ENCODE results near the gene CGB8. TPM values are rescaled to one million over a fixed set of nuclear protein-coding genes. Genes with fewer than 3 reads are reported as not detected.

Gene CGB8
- total and polyA plus RNA-seq, 2 of the 4 experiments (the other 2 are of a cell fraction), result 0.48 TPM; not detected in 1

DNA sequence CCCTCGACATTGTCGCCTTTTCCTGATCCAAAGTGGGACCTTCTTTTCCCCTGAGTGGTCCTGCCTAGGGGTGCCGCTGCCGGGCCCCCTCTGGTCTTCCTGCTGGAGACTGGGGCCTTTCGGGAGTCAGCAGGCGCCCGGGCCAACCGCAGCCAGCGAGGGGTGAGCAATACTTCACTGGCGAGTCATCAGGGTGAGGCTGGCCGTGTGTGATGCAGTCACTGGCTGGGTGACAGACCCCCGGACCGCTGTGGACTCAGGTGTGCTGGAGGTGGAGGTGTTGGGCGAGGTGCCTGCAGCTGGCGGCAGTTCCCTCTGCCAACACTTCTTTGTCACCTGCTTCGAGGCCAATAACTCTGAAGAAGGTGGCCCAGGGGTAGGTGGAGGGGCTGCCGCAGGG is 6.7 kb downstream of the CGB8 start:
- H3K9me1 ChIP-seq (ENCODE audit: insufficient read depth, low read length), result no peaks in the 10 kb centered on the region
- H3K79me1 ChIP-seq (ENCODE audit: low read depth in 1 of 2, low read length in 2 of 2), result no peaks in the 10 kb centered on the region
- no peak for TF ChIP-seq SMC3 (IDR thresholded peaks at IDR 0.05; ENCODE audit: low read depth, low read length)
- no peak for TF ChIP-seq RAD21 (IDR thresholded peaks at IDR 0.05; ENCODE audit: low read length)
- TF ChIP-seq MXI1 (IDR thresholded peaks at IDR 0.05; ENCODE audit: borderline replicate concordance, low read depth, low read length), result no peak
- no peak for TF ChIP-seq RFX5 (IDR thresholded peaks at IDR 0.05; ENCODE audit: low read depth, low read length)
- no peak for TF ChIP-seq MAFK (IDR thresholded peaks at IDR 0.05; ENCODE audit: low read depth, low read length)
- no peak for TF ChIP-seq CHD1 (IDR thresholded peaks at IDR 0.05; ENCODE audit: low read depth, low read length)
- TF ChIP-seq CTCF (conservative IDR thresholded peaks at IDR 0.05; ENCODE audit: low read depth, low read length), result no peak
- no peak for TF ChIP-seq RCOR1 (IDR thresholded peaks at IDR 0.05; ENCODE audit: insufficient replicate concordance, low read length)
- TF ChIP-seq BHLHE40 (IDR thresholded peaks at IDR 0.05; ENCODE audit: low read depth, low read length), result no peak
- no peak for TF ChIP-seq NFE2L2 (IDR thresholded peaks at IDR 0.05; ENCODE audit: low read depth, low read length)
- no peak for TF ChIP-seq POLR2A (IDR thresholded peaks at IDR 0.05; ENCODE audit: low read depth, low read length)
- no peak overlapping the region for H3K27ac ChIP-seq (ENCODE audit: insufficient read depth, low read length)
- no peaks in the 10 kb centered on the region for H4K20me1 ChIP-seq (ENCODE audit: insufficient read depth, low read length)
- H2AK9ac ChIP-seq (replicated peaks; ENCODE audit: low read depth, low read length, poor library complexity), result no peak overlapping the region
- POLR2A ChIA-PET (ENCODE audit: unreplicated experiment), result no interaction called here
- no peaks in the 10 kb centered on the region for H3K27me3 ChIP-seq (ENCODE audit: control insufficient read depth, insufficient read depth, low read length)
- no peak overlapping the region for H3K4me2 ChIP-seq (ENCODE audit: low read depth, low read length)
- H3K23ac ChIP-seq (ENCODE audit: low read depth, low read length), result no peak overlapping the region
- no peak overlapping the region for H3K4ac ChIP-seq (ENCODE audit: low read depth, low read length)
- BruUV-seq (replicated peaks), result no TSS peak
- H2AK5ac ChIP-seq (ENCODE audit: low read depth, low read length), result peak overlapping the region; percentile 50; the same call in 1 of the 2 replicates
- intact Hi-C loops (cut with micrococcal nuclease) (no loop called here), dilution Hi-C loops (cut with HindIII; ENCODE audit: low sequenced_read_pairs, unreplicated experiment) (no loop called here), in situ Hi-C loops (cut with MboI; ENCODE audit: low sequenced_read_pairs) (no loop called here)
- H2BK5ac ChIP-seq (ENCODE audit: low read depth, low read length, poor library complexity, severe bottlenecking), result no peak overlapping the region
- H3K36me3 ChIP-seq (ENCODE audit: control insufficient read depth, insufficient read depth, low read length), result no peaks in the 10 kb centered on the region
- H3K4me1 ChIP-seq (ENCODE audit: control insufficient read depth, insufficient read depth, low read length), result peaks cover 9% of the 10 kb centered on the region; the same call in 1 of the 2 replicates
- no peaks in the 10 kb centered on the region for H3K9me3 ChIP-seq (ENCODE audit: control insufficient read depth, insufficient read depth, low read length)
- no peak overlapping the region for H2BK15ac ChIP-seq (ENCODE audit: low read depth, low read length)
- no peak overlapping the region for H3K4me3 ChIP-seq (ENCODE audit: insufficient read depth, low read depth, low read length)
- H4K8ac ChIP-seq (ENCODE audit: low read depth in 2 of 2, low read length in 2 of 2), result no peak overlapping the region
- 70% methylated on average over 7 of the region's 17 CpGs; no CpG with 5 or more reads in 1 of the 2 experiments for WGBS, 2 experiments (ENCODE audit: extremely low coverage in 2 of 2, insufficient read length in 1 of 2)
- 0 out of 2 replicates have a peak overlapping the region, but pooled peaks have one; percentile 40 for H2BK120ac ChIP-seq (ENCODE audit: low read depth, low read length)
- H3K18ac ChIP-seq (ENCODE audit: low read depth, low read length), result no peak overlapping the region
- H2BK20ac ChIP-seq (ENCODE audit: low read depth, low read length), result no peak overlapping the region
- ATAC-seq (ENCODE audit: low read depth), result no peak
- DNase-seq, result no peak
- H2AFZ ChIP-seq (replicated peaks; ENCODE audit: low read length, poor library complexity), result no peak overlapping the region
- CTCF ChIA-PET, result no interaction called here
- H4K91ac ChIP-seq (ENCODE audit: insufficient read depth, low read depth, low read length), result no peak overlapping the region
- H3K9ac ChIP-seq (ENCODE audit: low read depth, low read length), result no peak overlapping the region
- no peak overlapping the region for H4K5ac ChIP-seq (ENCODE audit: low read depth, low read length)
- H3K14ac ChIP-seq (replicated peaks; ENCODE audit: low read depth, low read length), result no peak overlapping the region
- H3K56ac ChIP-seq (ENCODE audit: extremely low read depth, insufficient read depth, low read length), result no peak overlapping the region

Data from IMR-90 (cell line).